ENCODE measurements around the gene XYLT2. TPM values are rescaled to one million over a fixed set of nuclear protein-coding genes. Genes with fewer than 3 reads are reported as not detected.
A peak's percentile ranks its signal among the peaks of the same experiment; 100 is the strongest.

The XYLT2 gene
- total RNA-seq, 1 experiment from 2014 or later, result 26.4 TPM

DNA sequence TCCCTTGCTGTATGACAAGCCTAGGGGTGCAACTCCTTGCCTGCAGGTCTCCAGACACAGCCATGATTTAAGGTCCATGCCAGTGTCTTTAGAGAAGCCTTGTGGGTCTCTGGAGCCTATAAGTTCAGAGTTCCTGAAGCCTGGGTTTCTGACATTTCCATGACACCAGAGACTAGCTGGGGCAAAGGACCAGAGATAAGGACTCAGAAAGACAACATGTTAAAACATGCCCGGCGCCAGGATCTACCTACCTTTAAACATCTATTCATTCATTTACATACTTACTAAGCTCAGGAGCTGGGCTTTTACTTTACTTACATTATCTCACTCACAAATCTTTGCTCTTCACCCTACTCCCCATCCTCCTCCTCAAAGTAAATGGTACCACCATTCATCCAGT, 25.6 kb downstream of the XYLT2 start:
- Histone ChIP-seq H3T11ph (ENCODE audit: low read length) (no peak overlapping the region), H2BK15ac (ENCODE audit: low read depth, low read length) (no peak overlapping the region), H3K4me1 (ENCODE audit: insufficient read depth, low read length) (peaks cover 2% of the 10 kb centered on the region; the same call in 1 of the 2 replicates), H3K56ac (ENCODE audit: insufficient read length, low read depth, low read length) (no peak overlapping the region), H2BK5ac (ENCODE audit: insufficient read length, low read length) (no peak overlapping the region), H4K91ac (ENCODE audit: insufficient read length, low read depth, low read length) (no peak overlapping the region), H3K23ac (ENCODE audit: insufficient read length, low read depth, low read length) (no peak overlapping the region), H3K4ac (ENCODE audit: low read depth, low read length) (no peak overlapping the region), H4K8ac (replicated peaks; ENCODE audit: insufficient read length, low read depth, low read length) (no peak overlapping the region), H3K23me2 (ENCODE audit: insufficient read length, low read depth, low read length, poor library complexity, severe bottlenecking) (no peaks in the 10 kb centered on the region), H3K27me3 (ENCODE audit: insufficient read depth, low read length) (no peaks in the 10 kb centered on the region), H4K20me1 (ENCODE audit: control insufficient read depth, insufficient read depth, insufficient read length) (peaks cover 3% of the 10 kb centered on the region), H3K14ac (ENCODE audit: insufficient read depth, low read length) (no peak overlapping the region), H2AK5ac (ENCODE audit: insufficient read length, low read length) (no peak overlapping the region), H3K18ac (ENCODE audit: insufficient read length, low read depth, low read length) (no peak overlapping the region), H3K4me2 (ENCODE audit: insufficient read depth, insufficient read length, low read length) (no peak overlapping the region), H2BK120ac (ENCODE audit: low read depth, low read length, poor library complexity, severe bottlenecking) (no peak overlapping the region), H2BK20ac (ENCODE audit: low read depth, low read length, poor library complexity, severe bottlenecking) (no peak overlapping the region), H3K9me3 (ENCODE audit: control insufficient read depth, low read depth, low read length) (no peaks in the 10 kb centered on the region), H3K79me2 (ENCODE audit: insufficient read depth, low read length) (peaks cover 3% of the 10 kb centered on the region; the same call in 1 of the 2 replicates), H3K9ac (ENCODE audit: extremely low read depth, insufficient read length, low read length) (no peak overlapping the region), H4K5ac (ENCODE audit: insufficient read length, low read depth, low read length) (no peak overlapping the region), H3K27ac (ENCODE audit: insufficient read length, low read depth, low read length) (no peak overlapping the region), H2BK12ac (ENCODE audit: insufficient read length, low read depth, low read length) (no peak overlapping the region), H2AFZ (ENCODE audit: low read length) (no peak overlapping the region), H3K79me1 (ENCODE audit: insufficient read depth, low read depth, low read length, poor library complexity, severe bottlenecking) (peaks cover 8% of the 10 kb centered on the region)
- no peak for DNase-seq
- Mint-ChIP-seq H3K9me3 (no peaks in the 10 kb centered on the region), H3K27ac (peak overlapping the region in 1 of 3 experiments; percentile 79; a peak in 2 of 7 replicates), H3K4me1 (peaks cover 14 to 15% of the 10 kb centered on the region in 2 experiments), H3K36me3 (ENCODE audit: insufficient read depth in 1 of 3, low read depth in 3 of 3) (peaks cover 21 to 63% (median 60%) of the 10 kb centered on the region in 3 experiments), H3K4me3 (peak overlapping the region; percentile 98 to 99), H3K27me3 (ENCODE audit: low read depth) (no peaks in the 10 kb centered on the region)
- TF ChIP-seq, protein P1, sequence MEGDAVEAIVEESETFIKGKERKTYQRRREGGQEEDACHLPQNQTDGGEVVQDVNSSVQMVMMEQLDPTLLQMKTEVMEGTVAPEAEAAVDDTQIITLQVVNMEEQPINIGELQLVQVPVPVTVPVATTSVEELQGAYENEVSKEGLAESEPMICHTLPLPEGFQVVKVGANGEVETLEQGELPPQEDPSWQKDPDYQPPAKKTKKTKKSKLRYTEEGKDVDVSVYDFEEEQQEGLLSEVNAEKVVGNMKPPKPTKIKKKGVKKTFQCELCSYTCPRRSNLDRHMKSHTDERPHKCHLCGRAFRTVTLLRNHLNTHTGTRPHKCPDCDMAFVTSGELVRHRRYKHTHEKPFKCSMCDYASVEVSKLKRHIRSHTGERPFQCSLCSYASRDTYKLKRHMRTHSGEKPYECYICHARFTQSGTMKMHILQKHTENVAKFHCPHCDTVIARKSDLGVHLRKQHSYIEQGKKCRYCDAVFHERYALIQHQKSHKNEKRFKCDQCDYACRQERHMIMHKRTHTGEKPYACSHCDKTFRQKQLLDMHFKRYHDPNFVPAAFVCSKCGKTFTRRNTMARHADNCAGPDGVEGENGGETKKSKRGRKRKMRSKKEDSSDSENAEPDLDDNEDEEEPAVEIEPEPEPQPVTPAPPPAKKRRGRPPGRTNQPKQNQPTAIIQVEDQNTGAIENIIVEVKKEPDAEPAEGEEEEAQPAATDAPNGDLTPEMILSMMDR (conservative IDR thresholded peaks at IDR 0.05), result no peak
- no CpG with 5 or more reads among the region's 2 CpGs for WGBS (ENCODE audit: extremely low coverage, insufficient read length, low lambda C conversion rate)
